ENCODE measurements around the gene PIGBOS1.

DNA sequence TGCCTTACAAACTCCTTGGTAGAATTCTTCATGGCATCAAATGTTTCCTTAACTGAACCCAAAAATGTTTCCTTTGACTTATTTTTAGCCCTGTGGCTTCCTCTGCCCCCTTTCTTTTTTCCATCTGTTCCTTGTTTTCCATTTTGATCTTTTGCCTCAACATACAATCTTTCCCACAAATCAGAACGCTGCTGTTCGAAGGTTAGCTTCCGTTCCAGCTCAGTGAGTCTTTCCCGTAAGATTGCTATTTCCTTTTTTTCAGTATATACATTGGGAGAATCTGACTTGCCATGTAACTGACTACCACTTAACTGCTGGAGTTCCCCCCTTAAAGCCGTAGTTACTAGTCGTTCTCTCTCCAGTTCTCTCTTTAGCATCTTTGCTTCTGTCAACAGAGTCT is 41.3 kb upstream of the PIGBOS1 start:
- TF ChIP-seq, protein P1, sequence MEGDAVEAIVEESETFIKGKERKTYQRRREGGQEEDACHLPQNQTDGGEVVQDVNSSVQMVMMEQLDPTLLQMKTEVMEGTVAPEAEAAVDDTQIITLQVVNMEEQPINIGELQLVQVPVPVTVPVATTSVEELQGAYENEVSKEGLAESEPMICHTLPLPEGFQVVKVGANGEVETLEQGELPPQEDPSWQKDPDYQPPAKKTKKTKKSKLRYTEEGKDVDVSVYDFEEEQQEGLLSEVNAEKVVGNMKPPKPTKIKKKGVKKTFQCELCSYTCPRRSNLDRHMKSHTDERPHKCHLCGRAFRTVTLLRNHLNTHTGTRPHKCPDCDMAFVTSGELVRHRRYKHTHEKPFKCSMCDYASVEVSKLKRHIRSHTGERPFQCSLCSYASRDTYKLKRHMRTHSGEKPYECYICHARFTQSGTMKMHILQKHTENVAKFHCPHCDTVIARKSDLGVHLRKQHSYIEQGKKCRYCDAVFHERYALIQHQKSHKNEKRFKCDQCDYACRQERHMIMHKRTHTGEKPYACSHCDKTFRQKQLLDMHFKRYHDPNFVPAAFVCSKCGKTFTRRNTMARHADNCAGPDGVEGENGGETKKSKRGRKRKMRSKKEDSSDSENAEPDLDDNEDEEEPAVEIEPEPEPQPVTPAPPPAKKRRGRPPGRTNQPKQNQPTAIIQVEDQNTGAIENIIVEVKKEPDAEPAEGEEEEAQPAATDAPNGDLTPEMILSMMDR (conservative IDR thresholded peaks at IDR 0.05; ENCODE audit: low read depth, low read length): no peak
- TF ChIP-seq EZH2 (IDR thresholded peaks at IDR 0.05; ENCODE audit: borderline replicate concordance, low read depth, low read length, poor library complexity, severe bottlenecking): no peak
